Suprapubic skin (tissue), 3 donors: ENCODE measurements around the gene TOMM40.

Experiments
- POLR2A ChIP-seq, 2 donors: fragments of 450-650 bp; IDR thresholded peaks; one replicate each; pipeline ENCODE4 v1.6.1; 2017; ENCODE audit warnings: antibody characterized with exemption in 2 of 2, mild to moderate bottlenecking in 2 of 2, moderate library complexity in 2 of 2
- TF ChIP-seq, protein P1 (sequence below), 2 donors: fragments of 200-600 bp in 1 of 2; fragments of 450-650 bp in 1 of 2; sonication (generic) in 1 of 2; IDR thresholded peaks; one replicate each; pipeline ENCODE4 v1.5.1; 2016 to 2019; ENCODE audit warnings: antibody characterized with exemption in 2 of 2, mild to moderate bottlenecking in 1 of 2, moderate library complexity in 1 of 2

DNA sequence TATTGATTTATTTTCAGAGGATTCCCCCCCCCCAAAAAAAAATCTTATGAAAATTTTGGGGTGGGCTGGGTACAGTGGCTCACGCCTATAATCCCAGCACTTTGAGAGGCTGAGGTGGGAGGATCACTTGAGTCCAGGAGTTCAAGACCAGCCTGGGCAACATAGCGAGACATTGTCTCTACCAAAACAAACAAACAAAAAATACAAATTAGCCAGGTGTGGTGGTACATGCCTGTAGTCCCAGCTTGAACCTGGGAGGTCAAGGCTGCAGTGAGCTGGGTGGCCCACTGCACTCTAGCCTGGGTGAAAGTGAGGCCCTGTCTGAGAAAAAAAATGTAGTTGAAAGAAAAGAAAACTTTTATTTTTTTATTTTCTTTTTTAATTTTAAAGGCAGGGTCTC lies 27.1 kb upstream of the TOMM40 start:
- TF ChIP-seq, protein P1, sequence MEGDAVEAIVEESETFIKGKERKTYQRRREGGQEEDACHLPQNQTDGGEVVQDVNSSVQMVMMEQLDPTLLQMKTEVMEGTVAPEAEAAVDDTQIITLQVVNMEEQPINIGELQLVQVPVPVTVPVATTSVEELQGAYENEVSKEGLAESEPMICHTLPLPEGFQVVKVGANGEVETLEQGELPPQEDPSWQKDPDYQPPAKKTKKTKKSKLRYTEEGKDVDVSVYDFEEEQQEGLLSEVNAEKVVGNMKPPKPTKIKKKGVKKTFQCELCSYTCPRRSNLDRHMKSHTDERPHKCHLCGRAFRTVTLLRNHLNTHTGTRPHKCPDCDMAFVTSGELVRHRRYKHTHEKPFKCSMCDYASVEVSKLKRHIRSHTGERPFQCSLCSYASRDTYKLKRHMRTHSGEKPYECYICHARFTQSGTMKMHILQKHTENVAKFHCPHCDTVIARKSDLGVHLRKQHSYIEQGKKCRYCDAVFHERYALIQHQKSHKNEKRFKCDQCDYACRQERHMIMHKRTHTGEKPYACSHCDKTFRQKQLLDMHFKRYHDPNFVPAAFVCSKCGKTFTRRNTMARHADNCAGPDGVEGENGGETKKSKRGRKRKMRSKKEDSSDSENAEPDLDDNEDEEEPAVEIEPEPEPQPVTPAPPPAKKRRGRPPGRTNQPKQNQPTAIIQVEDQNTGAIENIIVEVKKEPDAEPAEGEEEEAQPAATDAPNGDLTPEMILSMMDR (IDR thresholded peaks at IDR 0.05): no peak
- no peak for TF ChIP-seq POLR2A (IDR thresholded peaks at IDR 0.05)
